ES-I3 (cell line): ENCODE measurements around the gene STARD10.

Experiments
- H3K36me3 ChIP-seq: 2 replicates; pipeline ENCODE4 v1.6.1; 2013; ENCODE audit warnings: mild to moderate bottlenecking, low read length, control low read depth, moderate library complexity; ENCODE audit not compliant: insufficient read depth
- H3K4me1 ChIP-seq: 2 replicates; pipeline ENCODE4 v1.6.1; 2013; ENCODE audit warnings: mild to moderate bottlenecking, control low read depth, low read length; ENCODE audit not compliant: insufficient read depth
- H3K9ac ChIP-seq: 2 replicates; pipeline ENCODE4 v1.6.1; 2013; ENCODE audit warnings: low read depth, mild to moderate bottlenecking, low read length, moderate library complexity
- H3K9me3 ChIP-seq: 2 replicates; pipeline ENCODE4 v1.6.1; 2013; ENCODE audit warnings: mild to moderate bottlenecking, low read length, moderate library complexity; ENCODE audit not compliant: control insufficient read depth, insufficient read depth

STARD10 gene

GRCh38 chr11:72775288-72776110 is 18.3 kb downstream of the STARD10 start:
- Histone ChIP-seq H3K36me3 (no peaks in the 10 kb centered on the region), H3K9ac (no peak overlapping the region), H3K4me1 (no peaks in the 10 kb centered on the region; the same call in 1 of the 2 replicates), H3K9me3 (no peaks in the 10 kb centered on the region)

DNA sequence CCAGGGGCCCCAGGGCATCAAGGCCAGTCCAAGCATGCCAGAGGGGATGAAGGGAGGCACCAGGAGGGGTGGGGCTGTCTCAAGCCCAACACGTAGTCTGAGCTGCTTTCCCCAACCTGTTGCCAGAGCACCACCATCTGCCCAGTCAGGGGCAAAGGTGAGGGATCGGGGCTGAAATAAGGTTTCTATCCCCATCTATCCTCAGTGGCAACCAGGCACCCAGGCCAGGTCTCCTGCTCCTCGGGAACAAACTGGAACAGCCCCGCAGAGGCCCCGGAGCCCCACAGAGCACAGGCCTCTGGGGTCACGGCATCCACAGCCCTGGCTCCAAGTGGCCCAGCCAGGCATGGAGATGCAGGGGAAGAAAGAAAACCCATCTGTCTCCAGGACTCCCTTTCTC is 19.3 kb downstream of the STARD10 start:
- H3K9me3 ChIP-seq = no peaks in the 10 kb centered on the region
- no peak overlapping the region for H3K9ac ChIP-seq
- no peaks in the 10 kb centered on the region; the same call in 1 of the 2 replicates for H3K4me1 ChIP-seq
- H3K36me3 ChIP-seq = no peaks in the 10 kb centered on the region

- peaks cover under 1% of the 10 kb centered on the region; the same call in 1 of the 2 replicates for H3K4me1 ChIP-seq
- H3K9ac ChIP-seq = no peak overlapping the region
- H3K9me3 ChIP-seq = no peaks in the 10 kb centered on the region
- no peaks in the 10 kb centered on the region for H3K36me3 ChIP-seq
Observed at GRCh38 chr11:72773696-72774095, 20.2 kb downstream of the STARD10 start.

DNA sequence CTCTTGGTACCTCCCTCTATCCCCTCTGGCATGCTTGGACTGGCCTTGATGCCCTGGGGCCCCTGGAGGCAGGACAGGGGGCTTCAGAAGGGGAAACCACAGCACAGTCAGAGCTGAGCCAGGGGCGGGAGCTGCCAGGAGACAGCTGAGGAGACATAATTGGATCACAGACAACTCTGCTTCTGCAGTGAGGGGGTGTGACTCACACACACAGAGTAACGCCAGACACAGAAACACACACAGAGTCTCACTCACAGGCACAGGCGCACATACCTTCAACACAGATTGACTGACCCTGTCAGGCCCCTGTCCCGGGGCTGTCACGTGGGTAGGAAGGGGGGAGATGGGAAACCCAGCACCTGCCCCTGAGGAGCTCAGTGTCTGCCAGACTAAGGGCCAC is 20.6 kb downstream of the STARD10 start:
- Histone ChIP-seq H3K4me1 (peaks cover 5% of the 10 kb centered on the region; the same call in 1 of the 2 replicates), H3K36me3 (no peaks in the 10 kb centered on the region), H3K9ac (no peak overlapping the region), H3K9me3 (no peaks in the 10 kb centered on the region)

DNA sequence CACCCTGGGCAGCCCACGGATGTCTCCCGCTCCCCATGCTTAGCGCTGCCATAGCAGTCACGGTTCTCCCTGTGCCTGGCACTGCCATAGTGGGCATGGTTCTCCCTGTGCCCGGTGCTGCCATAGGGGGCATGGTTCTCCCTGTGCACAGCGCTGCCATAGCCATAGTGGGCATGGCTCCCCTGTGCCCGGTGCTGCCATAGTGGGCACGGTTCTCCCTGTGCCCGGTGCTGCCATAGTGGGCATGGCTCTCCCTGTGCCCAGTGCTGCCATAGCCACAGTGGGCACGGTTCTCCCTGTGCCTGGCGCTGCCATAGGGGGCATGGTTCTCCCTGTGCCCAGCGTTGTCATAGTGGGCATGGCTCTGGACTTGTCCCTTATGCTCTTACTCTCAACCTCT is 21.8 kb downstream of the STARD10 start:
- no peak overlapping the region for H3K9ac ChIP-seq
- H3K4me1 ChIP-seq = peaks cover 11% of the 10 kb centered on the region
- H3K36me3 ChIP-seq = no peaks in the 10 kb centered on the region
- H3K9me3 ChIP-seq = no peaks in the 10 kb centered on the region

DNA sequence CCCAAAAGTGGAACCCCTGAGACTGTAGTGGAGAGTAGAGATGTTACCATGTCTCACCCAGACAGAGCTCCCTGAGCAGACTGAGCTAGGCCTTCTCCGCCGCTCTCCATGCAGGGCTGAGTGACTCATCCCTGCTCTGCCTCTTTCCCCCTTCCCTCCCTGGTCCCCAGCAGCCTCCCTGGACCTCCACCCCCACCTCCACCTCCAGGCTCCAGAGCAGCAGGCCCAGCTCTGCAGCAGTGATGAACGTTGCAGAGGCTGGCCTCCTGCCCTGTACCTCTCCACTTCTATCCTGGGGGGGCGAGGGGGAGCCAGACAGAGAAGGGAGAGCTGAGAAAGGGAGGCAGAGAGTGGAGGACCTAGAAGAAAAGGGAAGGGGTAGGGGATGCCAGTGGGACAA is 22.3 kb downstream of the STARD10 start:
- peaks cover 15% of the 10 kb centered on the region for H3K4me1 ChIP-seq

DNA sequence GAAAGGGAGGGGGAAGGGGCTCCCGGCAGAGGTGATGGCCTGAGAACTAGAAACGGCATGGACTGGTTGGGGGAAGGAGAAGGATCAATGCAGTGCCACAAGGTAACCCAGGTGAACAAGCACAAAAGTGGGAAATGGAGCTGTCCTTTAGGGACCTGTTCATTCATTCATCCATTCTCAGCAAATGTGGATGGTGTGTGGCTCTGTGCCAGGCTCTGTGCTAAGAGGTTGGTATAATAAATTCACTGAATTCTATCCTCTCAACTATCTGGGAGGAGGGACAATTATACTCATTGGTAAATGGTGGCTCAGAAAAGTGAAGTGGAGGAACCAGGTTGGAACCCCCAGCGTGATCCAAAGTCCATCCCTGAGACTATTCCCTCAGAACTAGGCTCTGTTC is 23.0 kb downstream of the STARD10 start:
- Histone ChIP-seq H3K9me3 (no peaks in the 10 kb centered on the region), H3K4me1 (peaks cover 15% of the 10 kb centered on the region), H3K36me3 (no peaks in the 10 kb centered on the region), H3K9ac (no peak overlapping the region)

More for the DNA sequence above, 22.3 kb downstream of the STARD10 start:
- H3K9me3 ChIP-seq = no peaks in the 10 kb centered on the region
- H3K9ac ChIP-seq = no peak overlapping the region
- no peaks in the 10 kb centered on the region for H3K36me3 ChIP-seq

DNA sequence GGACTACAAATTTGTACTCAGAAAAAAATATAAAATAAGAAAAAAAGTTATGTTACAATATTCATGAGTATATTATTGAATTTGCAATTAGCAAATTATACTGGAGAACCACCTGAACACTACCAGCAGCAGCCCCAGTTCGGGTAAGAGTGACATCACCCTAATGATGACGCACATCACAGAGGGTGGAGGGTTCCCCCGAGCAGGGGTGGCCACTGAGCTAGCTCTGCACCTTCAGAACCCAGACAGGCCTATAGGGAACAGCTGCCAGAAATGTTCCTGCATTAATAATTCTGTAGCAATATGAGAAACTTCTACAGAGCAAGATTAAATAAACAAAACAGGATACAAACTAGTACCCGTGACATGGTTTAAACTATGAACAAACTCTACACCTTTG is 24.2 kb downstream of the STARD10 start:
- Histone ChIP-seq H3K4me1 (peaks cover 15% of the 10 kb centered on the region), H3K9ac (no peak overlapping the region), H3K9me3 (no peaks in the 10 kb centered on the region), H3K36me3 (no peaks in the 10 kb centered on the region)

DNA sequence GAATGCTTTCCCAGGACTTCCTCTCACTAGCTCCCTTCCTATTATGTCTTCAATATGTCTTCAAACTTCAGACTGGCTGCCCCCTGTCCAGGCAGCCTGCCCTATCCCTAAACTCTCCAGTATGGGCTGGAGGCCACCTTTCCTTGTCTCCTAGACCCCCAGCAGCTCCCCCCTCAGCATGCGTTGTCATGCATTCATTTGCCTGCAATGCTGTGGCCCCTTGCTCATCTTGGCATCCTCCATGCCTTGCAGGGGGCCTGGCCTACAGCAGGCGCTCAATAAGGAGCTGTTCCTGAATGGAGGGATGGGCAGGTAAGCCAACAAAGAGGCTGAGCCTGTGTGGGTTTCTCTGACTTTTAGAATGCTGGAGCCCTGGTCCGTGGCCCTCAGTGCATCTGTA is 25.3 kb downstream of the STARD10 start:
- Histone ChIP-seq H3K9ac (no peak overlapping the region), H3K4me1 (peaks cover 19% of the 10 kb centered on the region), H3K9me3 (no peaks in the 10 kb centered on the region), H3K36me3 (no peaks in the 10 kb centered on the region)

DNA sequence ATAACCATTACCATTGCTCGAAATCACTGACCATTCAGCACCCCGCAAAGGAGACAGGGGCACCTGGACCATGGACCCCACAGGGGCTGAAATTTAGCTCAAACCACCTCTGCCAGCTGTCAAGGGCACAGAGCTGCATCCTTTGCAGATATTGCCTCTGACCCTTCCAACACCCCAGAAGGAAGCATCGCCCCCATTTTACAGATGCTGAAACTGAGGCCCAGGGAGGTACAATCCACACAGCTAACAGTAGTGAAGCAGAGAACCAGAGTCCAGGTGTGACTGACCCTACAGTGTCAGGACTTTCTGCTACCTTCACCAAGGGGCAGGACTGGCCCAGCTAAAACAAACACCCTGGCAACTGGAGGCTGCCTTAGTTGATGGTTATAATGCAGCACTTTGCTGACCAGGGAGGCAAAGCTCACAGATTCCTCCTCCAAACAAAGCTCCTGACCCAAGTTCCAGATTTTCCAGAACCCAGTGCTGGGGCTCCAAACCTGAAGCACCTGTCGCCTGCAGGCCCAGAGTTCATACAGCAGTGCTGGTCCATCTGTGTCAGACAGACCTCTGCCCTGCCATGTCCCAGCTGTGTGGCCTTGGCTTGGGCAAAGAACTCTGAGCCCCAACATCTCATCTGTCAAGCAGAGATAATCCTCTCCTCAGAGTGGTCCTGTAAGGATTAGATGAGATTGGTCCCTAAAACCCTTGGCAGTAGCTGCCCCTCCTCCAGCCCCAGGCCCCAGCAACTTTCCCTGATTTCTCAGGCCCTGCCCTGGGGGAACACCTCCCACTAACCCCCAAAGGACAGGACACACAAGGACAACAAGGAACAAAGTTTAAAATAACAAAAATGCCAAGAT is 26.4 kb downstream of the STARD10 start:
- Histone ChIP-seq H3K9ac (no peak overlapping the region), H3K9me3 (no peaks in the 10 kb centered on the region), H3K4me1 (peaks cover 19% of the 10 kb centered on the region), H3K36me3 (no peaks in the 10 kb centered on the region)

DNA sequence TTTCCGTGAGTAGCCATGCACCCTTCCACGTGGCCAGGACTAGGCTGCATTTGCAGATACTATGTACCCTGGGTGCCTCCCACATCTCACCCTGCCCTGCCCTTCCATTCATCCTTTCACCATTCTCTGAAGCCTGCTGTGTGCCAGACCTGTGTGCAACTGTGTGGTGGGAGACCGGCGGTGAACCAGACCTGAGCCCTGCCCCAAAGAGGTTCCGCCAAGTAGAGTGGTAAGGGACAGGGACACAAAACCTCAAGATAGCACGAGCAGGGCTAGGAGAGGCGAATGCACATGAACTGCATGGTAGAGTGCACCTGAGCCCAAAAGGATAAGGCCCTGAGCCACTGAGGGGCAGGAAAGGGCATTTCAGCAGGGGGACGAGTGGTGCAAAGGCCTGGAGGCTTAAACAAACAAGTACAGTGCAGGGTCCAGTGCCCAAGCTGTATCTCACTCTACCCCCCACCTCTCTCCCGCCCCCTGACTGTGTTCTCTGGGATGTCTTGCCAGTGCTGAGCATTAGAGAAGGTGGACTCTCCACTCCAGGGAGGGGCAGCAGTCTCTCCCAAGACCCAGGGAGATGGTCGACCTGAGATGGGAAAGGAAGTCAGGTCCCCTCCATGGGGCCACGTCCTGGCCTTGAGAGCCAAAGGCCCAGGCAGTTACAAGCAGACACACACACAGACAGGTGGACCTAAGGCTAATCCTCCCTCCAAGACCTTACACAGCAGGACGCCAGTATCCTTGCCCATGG is 27.5 kb downstream of the STARD10 start:
- Histone ChIP-seq H3K9me3 (no peaks in the 10 kb centered on the region), H3K4me1 (peaks cover 19% of the 10 kb centered on the region), H3K9ac (no peak overlapping the region), H3K36me3 (no peaks in the 10 kb centered on the region)

DNA sequence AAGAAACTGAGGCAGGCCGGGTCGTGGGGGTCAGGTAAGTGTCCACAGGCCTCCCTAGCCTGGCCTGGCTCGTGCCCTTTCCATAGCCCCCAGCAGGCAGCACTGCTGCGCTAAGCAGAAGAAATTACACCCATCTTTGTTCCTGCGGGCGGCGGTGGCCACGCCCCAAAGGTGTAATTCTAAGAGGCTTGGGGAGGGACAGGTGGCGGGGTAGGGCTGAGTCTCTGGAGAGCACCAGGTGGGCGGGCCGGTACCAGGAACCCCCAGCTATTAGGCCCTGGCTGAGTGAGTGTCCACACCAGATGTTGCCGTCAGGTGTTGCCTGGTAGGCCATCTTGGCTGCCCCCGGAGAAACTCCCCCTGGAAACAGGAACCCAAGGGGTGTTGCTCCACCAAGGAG is 29.3 kb downstream of the STARD10 start:
- no peak overlapping the region for H3K9ac ChIP-seq

GRCh38 chr11:72763823-72764222 is 30.0 kb downstream of the STARD10 start:
- Histone ChIP-seq H3K9ac (no peak overlapping the region), H3K36me3 (no peaks in the 10 kb centered on the region), H3K9me3 (no peaks in the 10 kb centered on the region), H3K4me1 (peaks cover 19% of the 10 kb centered on the region)

More for the DNA sequence above, 29.3 kb downstream of the STARD10 start:
- Histone ChIP-seq H3K36me3 (no peaks in the 10 kb centered on the region), H3K4me1 (peaks cover 19% of the 10 kb centered on the region), H3K9me3 (no peaks in the 10 kb centered on the region)

DNA sequence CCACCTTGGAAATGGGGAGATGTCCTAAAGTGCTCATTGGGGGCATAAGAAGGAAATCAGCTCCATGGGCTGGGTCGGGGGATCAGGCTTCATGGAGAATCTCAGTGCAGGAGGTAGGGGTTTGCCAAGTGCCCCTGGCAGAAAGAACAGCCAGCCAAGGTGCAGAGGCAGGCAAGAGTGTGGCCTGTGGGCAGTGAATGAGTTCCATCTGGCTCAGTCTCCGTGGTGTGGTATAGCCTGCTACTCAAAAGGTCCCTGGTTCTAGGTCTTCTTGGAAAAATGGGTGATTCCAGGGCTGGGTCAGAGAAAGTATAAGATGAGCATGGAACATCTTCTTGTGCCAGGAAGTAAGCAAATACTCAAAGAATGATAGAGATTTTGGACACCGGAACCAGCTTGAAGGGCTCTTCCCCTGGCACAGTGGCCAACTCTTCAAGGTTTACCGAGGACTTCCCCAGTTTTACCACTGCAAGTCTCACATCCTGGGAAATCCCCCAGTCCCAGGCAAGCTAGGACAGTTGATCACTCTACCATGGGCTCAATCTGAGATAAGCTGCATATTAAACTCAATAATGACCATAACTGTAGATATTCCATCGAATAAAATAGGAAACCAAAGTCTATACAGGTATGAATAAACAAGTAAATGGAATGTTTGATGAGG is 31.1 kb downstream of the STARD10 start:
- Histone ChIP-seq H3K4me1 (peaks cover 10% of the 10 kb centered on the region), H3K36me3 (no peaks in the 10 kb centered on the region)

More for the DNA sequence above, 31.1 kb downstream of the STARD10 start:
- no peaks in the 10 kb centered on the region for H3K9me3 ChIP-seq
- H3K9ac ChIP-seq = no peak overlapping the region
